ENCODE data around the gene EPHX1.

GRCh38 chr1:225765982-225766674 lies 43.8 kb upstream of the EPHX1 start:
- TF ChIP-seq POLR2A (IDR thresholded peaks at IDR 0.05; ENCODE audit: low read length) (no peak), GATA1 (IDR thresholded peaks at IDR 0.05; ENCODE audit: low read depth, low read length) (no peak)

All from erythroblast (primary cell).